Loucy (cell line): ENCODE data around the gene SPPL3.
"Not testable (repeated sequence)": the region's sequence is repeated elsewhere in the genome, so short reads cannot be mapped to it uniquely, and the experiment has no call there.

Experiments used
- H2AFZ ChIP-seq: fragments of 200-600 bp; sonication (generic); 2 replicates; pipeline ENCODE4 v1.6.0; 2016; ENCODE audit warnings: antibody characterized with exemption, mild to moderate bottlenecking, low read length, moderate library complexity
- H3F3A ChIP-seq: fragments of 200-600 bp; 2 replicates; pipeline ENCODE4 v1.6.0; 2016; ENCODE audit warnings: antibody characterized with exemption, low read depth, mild to moderate bottlenecking
- H3K27me3 ChIP-seq: fragments of 200-600 bp; sonication (generic); 2 replicates; pipeline ENCODE4 v1.6.1; 2014; ENCODE audit warnings: low read length, mild to moderate bottlenecking; ENCODE audit not compliant: insufficient read depth, poor library complexity, severe bottlenecking
- H3K36me3 ChIP-seq: fragments of 200-600 bp; sonication (generic); 2 replicates; pipeline ENCODE4 v1.6.1; 2016; ENCODE audit warnings: low read length; ENCODE audit not compliant: insufficient read depth
- H3K4me1 ChIP-seq: fragments of 200-600 bp; sonication (generic); 2 replicates; pipeline ENCODE4 v1.5.1; 2014; ENCODE audit warnings: low read length, mild to moderate bottlenecking; ENCODE audit not compliant: insufficient read depth, poor library complexity, severe bottlenecking
- H3K4me2 ChIP-seq: fragments of 200-600 bp; sonication (generic); 2 replicates; pipeline ENCODE4 v1.6.0; 2014; ENCODE audit warnings: antibody characterized with exemption, low read length, low read depth, mild to moderate bottlenecking; ENCODE audit not compliant: poor library complexity, severe bottlenecking
- H3K4me3 ChIP-seq: fragments of 200-600 bp; sonication (generic); 2 replicates; pipeline ENCODE4 v1.5.1; 2014; ENCODE audit warnings: low read length, mild to moderate bottlenecking, mixed read lengths; ENCODE audit not compliant: poor library complexity, severe bottlenecking
- H3K79me2 ChIP-seq: fragments of 200-600 bp; sonication (generic); 2 replicates; pipeline ENCODE4 v1.6.1; 2014; ENCODE audit warnings: low read length; ENCODE audit not compliant: insufficient read depth
- H3K9ac ChIP-seq: fragments of 200-600 bp; sonication (generic); 2 replicates; pipeline ENCODE4 v1.6.0; 2014; ENCODE audit warnings: mild to moderate bottlenecking, low read depth, low read length, moderate library complexity; ENCODE audit not compliant: poor library complexity, severe bottlenecking
- H3K9me2 ChIP-seq: fragments of 200-600 bp; sonication (generic); replicated peaks from 2 replicates; pipeline ENCODE4 v1.6.1; 2016; ENCODE audit warnings: low read depth, low read length, mixed read lengths
- H3K9me3 ChIP-seq: fragments of 200-600 bp; sonication (generic); 2 replicates; pipeline ENCODE4 v1.6.1; 2014; ENCODE audit warnings: mild to moderate bottlenecking, antibody characterized with exemption, low read length, low read depth; ENCODE audit not compliant: insufficient read depth
- H4K20me1 ChIP-seq: fragments of 200-600 bp; sonication (generic); 2 replicates; pipeline ENCODE4 v1.6.0; 2014; ENCODE audit warnings: antibody characterized with exemption, low read length, mild to moderate bottlenecking; ENCODE audit not compliant: insufficient read depth, poor library complexity, severe bottlenecking
- EZH2phosphoT487 ChIP-seq: fragments of 200-600 bp; IDR thresholded peaks from 2 replicates; pipeline ENCODE4 v1.6.1; 2018; ENCODE audit warnings: antibody characterized with exemption, mild to moderate bottlenecking, moderate library complexity, borderline replicate concordance
- TF ChIP-seq, protein P1 (sequence below): fragments of 200-600 bp; sonication (generic); conservative IDR thresholded peaks from 2 replicates; pipeline ENCODE4 v1.5.1; 2014; ENCODE audit warnings: mild to moderate bottlenecking, antibody characterized with exemption, low read length

SPPL3 gene

DNA sequence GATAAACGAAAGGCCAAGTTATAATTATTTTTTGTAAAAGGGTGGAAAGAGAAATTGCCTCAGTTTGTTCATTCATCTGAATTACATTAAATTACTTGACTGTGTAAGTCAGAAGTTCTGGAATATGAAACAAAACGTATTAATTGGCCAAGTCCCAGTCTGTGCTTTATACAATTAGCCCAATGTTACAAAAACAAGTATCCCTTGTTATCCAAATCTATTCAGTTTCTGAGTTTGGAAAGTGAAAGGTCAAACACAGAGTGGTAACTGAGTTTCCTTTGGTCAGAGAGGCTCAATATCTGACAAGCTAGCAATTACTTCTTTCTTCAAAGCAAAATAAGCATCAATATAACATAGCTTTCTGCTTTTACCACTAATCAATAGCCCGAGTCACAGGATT lies 62.6 kb downstream of the SPPL3 start:
- Histone ChIP-seq H3K4me1 (peaks cover 12% of the 10 kb centered on the region), H3K4me2 (no peak overlapping the region), H3K9me2 (no peaks in the 10 kb centered on the region), H3F3A (no peaks in the 10 kb centered on the region), H4K20me1 (peaks cover 11% of the 10 kb centered on the region), H3K4me3 (no peak overlapping the region), H2AFZ (no peak overlapping the region), H3K9me3 (no peaks in the 10 kb centered on the region), H3K79me2 (peaks cover 84% of the 10 kb centered on the region), H3K9ac (no peak overlapping the region), H3K36me3 (peaks cover 5% of the 10 kb centered on the region; the same call in 1 of the 2 replicates), H3K27me3 (no peaks in the 10 kb centered on the region)
- TF ChIP-seq, protein P1, sequence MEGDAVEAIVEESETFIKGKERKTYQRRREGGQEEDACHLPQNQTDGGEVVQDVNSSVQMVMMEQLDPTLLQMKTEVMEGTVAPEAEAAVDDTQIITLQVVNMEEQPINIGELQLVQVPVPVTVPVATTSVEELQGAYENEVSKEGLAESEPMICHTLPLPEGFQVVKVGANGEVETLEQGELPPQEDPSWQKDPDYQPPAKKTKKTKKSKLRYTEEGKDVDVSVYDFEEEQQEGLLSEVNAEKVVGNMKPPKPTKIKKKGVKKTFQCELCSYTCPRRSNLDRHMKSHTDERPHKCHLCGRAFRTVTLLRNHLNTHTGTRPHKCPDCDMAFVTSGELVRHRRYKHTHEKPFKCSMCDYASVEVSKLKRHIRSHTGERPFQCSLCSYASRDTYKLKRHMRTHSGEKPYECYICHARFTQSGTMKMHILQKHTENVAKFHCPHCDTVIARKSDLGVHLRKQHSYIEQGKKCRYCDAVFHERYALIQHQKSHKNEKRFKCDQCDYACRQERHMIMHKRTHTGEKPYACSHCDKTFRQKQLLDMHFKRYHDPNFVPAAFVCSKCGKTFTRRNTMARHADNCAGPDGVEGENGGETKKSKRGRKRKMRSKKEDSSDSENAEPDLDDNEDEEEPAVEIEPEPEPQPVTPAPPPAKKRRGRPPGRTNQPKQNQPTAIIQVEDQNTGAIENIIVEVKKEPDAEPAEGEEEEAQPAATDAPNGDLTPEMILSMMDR: no peak
- no peak for TF ChIP-seq EZH2phosphoT487

DNA sequence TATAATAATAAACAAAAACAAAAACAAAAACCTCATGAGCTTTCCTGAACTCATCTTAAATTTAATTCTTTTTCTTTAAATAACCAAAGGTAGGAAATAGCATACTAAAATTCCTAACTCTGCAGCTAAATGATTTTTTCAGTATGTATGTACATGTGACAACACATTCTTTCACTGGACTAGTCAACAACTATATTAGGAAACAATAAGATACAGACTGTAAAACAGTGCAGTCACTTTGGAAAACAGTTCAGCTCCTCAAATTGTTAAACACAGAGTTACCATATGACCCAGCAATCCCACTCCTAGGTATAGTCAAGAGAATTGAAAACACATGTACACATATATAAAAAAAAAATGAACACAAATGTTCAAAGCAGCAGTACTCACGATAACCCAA lies 64.7 kb downstream of the SPPL3 start:
- Histone ChIP-seq H3K4me1 (peaks cover 33% of the 10 kb centered on the region), H3K36me3 (no peaks in the 10 kb centered on the region), H3K9me3 (no peaks in the 10 kb centered on the region), H3K9ac (no peak overlapping the region), H3K4me2 (no peak overlapping the region), H4K20me1 (peaks cover 9% of the 10 kb centered on the region), H2AFZ (no peak overlapping the region), H3K79me2 (peaks cover 82% of the 10 kb centered on the region), H3K4me3 (no peak overlapping the region), H3K27me3 (no peaks in the 10 kb centered on the region), H3F3A (0 out of 2 replicates have a peak, but pooled peaks cover 4% of the 10 kb centered on the region), H3K9me2 (no peaks in the 10 kb centered on the region)
- no peak for TF ChIP-seq EZH2phosphoT487
- TF ChIP-seq, protein P1: no peak

DNA sequence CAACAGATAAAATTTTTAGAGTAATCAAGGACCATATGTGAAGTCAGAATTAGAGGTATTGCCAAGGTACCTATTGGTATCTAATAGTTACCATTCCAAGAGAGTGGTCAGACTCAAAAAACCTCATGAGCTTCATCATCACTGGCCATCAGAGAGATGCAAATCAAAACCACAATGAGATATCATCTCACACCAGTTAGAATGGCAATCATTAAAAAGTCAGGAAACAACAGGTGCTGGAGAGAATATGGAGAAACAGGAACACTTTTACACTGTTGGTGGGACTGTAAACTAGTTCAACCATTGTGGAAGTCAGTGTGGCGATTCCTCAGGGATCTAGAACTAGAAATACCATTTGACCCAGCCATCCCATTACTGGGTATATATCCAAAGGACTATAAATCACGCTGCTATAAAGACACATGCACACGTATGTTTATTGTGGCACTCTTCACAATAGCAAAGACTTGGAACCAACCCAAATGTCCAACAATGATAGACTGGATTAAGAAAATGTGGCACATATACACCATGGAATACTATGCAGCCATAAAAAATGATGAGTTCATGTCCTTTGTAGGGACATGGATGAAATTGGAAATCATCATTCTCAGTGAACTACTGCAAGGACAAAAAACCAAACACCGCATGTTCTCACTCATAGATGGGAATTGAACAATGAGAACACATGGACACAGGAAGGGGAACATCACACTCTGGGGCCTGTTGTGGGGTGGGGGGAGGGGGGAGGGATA lies 65.4 kb downstream of the SPPL3 start:
- not testable (repeated sequence) for H3K36me3 ChIP-seq, H3F3A ChIP-seq, H3K4me3 ChIP-seq, H3K27me3 ChIP-seq, H2AFZ ChIP-seq, H3K9me2 ChIP-seq, H4K20me1 ChIP-seq, H3K9ac ChIP-seq, H3K4me2 ChIP-seq, H3K9me3 ChIP-seq
- peaks cover 82% of the 10 kb centered on the region for H3K79me2 ChIP-seq
- peaks cover 40% of the 10 kb centered on the region for H3K4me1 ChIP-seq
